GM19467 (cell line): ENCODE results near the gene MACF1.

Experiments used
- ATAC-seq: cut with Tn5 transposase; IDR thresholded peaks from one replicate; pipeline ENCODE4 v1.9.1; 2021; ENCODE audit warnings: mild to moderate bottlenecking, moderate library complexity; ENCODE audit not compliant: unreplicated experiment

The MACF1 gene

GRCh38 chr1:39344394-39345154 is 140.1 kb downstream of the MACF1 start:
- ATAC-seq, result no peak

DNA sequence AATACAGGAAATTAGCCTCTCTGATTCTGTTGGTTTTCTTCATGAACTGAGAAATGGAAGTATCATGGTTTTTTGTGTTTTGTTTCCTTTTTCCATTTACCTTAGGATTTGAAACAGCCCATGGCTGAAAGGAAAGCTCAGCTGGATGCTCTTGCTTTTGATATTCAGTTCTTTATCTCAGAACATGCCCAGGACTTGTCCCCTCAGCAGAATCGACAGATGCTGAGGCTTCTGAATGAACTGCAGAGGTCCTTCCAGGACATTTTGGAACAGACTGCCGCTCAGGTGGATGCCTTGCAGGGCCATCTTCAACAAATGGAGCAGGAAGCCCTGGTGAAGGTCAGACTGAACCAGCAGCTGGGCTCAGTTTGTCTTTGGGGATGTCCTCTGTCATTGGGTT is 142.4 kb downstream of the MACF1 start:
- no peak for ATAC-seq

DNA sequence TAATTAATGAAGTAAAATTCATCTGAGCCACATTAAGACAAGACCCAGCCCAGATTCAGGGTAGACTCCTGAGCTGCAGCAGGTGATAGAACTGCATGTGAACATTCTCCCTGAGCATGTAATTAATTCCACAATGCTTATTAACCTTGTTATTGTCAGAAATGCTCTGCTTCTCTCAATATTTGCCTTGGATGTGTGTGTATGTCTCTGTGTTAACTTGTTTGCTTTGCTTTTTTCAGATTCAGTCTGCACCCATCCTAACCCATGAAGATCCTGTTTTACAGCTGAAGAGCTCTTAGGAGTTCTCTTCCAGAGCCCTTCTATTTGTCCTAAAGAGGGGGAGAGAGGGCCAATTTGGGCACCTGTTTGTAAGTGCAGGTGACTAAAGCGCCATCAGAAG is 143.8 kb downstream of the MACF1 start:
- ATAC-seq, result no peak

- no peak for ATAC-seq
Observed at GRCh38 chr1:39352881-39353280, 148.4 kb downstream of the MACF1 start.

GRCh38 chr1:39354572-39354971 is 150.1 kb downstream of the MACF1 start:
- ATAC-seq, result no peak

GRCh38 chr1:39358491-39358890 is 154.0 kb downstream of the MACF1 start:
- no peak for ATAC-seq

- ATAC-seq, result no peak
Observed at GRCh38 chr1:39359028-39359570, 154.6 kb downstream of the MACF1 start.

DNA sequence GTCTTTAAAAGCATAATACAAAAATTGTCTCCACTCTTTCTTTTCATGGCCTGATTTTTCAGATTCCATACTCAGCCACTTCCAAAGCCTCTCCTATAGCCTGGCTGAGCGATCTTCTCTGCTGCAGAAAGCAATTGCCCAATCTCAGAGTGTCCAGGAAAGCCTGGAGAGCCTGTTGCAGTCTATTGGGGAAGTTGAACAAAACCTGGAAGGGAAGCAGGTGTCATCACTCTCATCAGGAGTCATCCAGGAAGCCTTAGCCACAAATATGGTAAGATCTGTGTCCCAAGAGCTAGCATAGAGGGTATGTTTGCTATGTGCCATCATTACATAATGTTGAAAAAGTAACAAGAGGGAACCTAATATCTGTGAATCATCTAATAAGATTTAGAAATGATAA is 156.2 kb downstream of the MACF1 start:
- ATAC-seq, result no peak

- ATAC-seq, result no peak
Observed at GRCh38 chr1:39361446-39361845, 157.0 kb downstream of the MACF1 start.

- no peak for ATAC-seq
Observed at GRCh38 chr1:39363267-39363666, 158.8 kb downstream of the MACF1 start.

- no peak for ATAC-seq
Observed at GRCh38 chr1:39368045-39368444, 163.6 kb downstream of the MACF1 start.

DNA sequence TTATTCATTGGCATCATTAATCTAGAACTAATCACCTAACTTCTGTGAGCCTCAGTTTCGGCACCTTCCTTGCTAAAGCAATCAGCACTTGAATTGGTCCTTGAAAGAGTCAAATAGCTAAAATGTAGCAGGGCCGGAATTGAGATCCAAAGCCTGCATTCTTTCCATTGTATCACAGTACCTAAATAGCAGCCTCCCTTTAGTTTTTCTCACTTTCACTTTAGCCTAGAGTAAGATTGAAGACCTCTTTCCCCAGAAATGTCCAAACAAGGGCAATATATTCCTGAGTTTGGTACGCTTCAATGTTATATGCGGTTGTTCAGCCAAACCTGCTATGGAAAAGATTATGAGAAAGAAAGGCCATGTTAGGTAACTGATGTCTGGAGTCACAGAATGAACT is 165.1 kb downstream of the MACF1 start:
- ATAC-seq, result no peak

- ATAC-seq, result no peak
Observed at GRCh38 chr1:39370602-39371001, 166.1 kb downstream of the MACF1 start.

- ATAC-seq, result no peak
Observed at GRCh38 chr1:39372105-39372504, 167.6 kb downstream of the MACF1 start.

GRCh38 chr1:39376656-39377055 is 172.2 kb downstream of the MACF1 start:
- no peak for ATAC-seq

DNA sequence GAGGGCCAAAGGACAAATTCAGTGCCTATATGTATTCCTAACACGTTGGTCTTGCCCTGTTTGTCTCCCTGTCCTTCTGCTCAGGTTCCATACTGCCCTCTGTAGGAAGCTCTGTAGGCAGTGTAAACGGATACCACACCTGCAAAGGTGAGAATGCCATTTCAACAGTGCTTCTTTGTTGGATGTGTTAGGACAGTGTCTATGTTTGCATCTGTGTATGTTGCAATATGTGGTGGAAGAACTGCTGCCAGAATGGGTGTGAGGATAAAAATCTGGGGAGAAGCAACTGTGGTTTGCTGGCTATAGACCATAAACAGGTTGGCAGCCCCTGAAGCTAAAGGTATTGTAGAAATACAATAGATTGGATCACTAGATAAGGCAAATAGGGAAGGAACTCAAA is 173.9 kb downstream of the MACF1 start:
- no peak for ATAC-seq

GRCh38 chr1:39379187-39379586 is 174.7 kb downstream of the MACF1 start:
- ATAC-seq, result no peak

DNA sequence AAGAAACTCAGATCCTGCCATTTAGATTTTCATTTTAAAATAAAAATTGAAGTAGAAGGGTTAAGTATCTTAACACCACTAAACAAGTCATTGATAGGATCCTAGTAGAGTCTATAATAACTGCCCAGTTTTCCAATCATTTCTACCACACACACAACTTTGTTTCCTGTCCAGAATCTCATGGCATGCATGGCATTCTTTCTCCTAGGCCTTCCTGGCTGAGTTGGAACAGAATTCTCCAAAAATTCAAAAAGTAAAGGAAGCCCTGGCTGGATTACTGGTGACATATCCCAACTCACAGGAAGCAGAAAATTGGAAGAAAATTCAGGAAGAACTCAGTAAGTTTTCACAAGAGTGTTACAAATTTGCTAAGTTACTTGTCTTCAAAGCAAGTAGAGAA is 175.5 kb downstream of the MACF1 start:
- ATAC-seq, result no peak

DNA sequence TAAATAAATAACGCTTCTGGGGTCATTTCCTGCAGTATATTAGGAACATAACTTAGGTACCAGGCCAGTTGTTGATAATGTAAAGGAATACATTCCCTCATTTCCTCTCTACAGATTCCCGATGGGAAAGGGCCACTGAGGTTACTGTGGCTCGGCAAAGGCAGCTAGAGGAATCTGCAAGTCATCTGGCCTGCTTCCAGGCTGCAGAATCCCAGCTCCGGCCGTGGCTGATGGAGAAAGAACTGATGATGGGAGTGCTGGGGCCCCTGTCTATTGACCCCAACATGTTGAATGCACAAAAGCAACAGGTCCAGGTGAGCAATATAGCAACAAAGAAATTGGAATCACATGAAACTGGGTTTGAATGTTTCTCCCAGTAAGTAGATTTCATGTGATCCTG is 177.3 kb downstream of the MACF1 start:
- ATAC-seq, result no peak

DNA sequence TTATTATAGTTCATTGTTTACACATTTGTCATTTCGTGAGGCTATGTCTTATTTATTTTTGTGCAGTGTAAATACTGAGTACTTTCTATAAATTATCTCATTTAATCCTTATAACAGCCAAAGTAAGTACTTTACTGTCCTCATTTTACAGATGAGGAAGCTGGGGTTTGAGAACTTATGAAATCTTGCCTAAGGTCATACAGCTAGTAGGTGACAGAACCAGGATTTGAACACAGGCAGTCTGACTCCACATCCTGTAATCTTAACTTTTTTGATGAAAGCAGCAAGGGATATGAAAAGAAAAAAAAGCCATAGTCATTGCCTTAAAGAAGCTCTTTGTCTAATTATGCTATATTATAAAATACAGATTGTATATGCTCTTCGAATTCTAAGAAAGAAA is 179.8 kb downstream of the MACF1 start:
- no peak for ATAC-seq

DNA sequence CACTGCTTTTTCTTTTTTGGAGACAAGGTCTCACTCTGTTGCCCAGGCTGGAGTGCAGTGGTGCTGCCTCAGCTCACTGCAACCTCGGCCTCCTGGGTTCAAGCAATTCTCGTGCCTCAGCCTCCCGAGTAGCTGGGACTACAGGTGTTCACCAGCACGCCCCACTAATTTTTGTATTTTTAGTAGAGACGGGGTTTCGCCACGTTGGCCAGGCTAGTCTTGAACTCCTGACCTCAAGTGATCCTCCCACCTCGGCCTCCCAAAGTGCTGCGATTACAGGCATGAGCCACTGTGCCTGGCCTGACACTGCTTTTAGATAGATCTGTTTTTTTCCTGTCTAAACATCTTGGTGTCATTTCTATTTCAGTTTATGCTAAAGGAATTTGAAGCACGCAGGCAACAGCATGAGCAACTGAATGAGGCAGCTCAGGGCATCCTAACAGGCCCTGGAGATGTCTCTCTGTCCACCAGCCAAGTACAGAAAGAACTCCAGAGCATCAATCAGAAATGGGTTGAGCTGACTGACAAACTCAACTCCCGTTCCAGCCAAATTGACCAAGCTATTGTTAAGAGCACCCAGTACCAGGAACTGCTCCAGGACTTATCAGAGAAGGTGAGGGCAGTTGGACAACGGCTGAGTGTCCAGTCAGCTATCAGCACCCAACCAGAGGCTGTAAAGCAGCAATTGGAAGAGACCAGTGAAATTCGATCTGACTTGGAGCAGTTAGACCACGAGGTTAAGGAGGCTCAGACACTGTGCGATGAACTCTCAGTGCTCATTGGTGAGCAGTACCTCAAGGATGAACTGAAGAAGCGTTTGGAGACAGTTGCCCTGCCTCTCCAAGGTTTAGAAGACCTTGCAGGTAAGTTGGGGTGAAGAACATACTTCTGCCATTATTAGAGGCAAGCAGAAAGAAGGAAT is 180.8 kb downstream of the MACF1 start:
- no peak for ATAC-seq

DNA sequence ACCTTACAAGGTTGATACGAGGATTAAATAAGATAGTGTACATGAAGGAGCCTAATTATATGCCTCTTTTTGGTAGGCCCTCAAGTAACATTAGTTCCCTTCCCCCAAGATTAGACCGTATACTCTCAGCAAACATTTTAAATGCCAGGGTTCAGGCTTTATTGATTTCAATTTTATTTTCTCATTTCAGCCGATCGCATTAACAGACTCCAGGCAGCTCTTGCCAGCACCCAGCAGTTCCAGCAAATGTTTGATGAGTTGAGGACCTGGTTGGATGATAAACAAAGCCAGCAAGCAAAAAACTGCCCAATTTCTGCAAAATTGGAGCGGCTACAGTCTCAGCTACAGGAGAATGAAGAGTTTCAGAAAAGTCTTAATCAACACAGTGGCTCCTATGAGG is 182.5 kb downstream of the MACF1 start:
- ATAC-seq, result no peak
